Gastrocnemius medialis (tissue), 4 donors: Measurements from ENCODE around the gene KIF22.

Source experiments
- CTCF ChIP-seq, 5 experiments: fragments of 450-650 bp in 3 of 5; fragments of 200-600 bp in 2 of 5; sonication (generic) in 2 of 5; IDR thresholded peaks in 4 of 5; conservative IDR thresholded peaks in 1 of 5; 1 replicate in 4 of 5; 2 replicates in 1 of 5; pipeline ENCODE4 v1.5.1; 2016 to 2019; ENCODE audit warnings: antibody characterized with exemption in 5 of 5, mild to moderate bottlenecking in 3 of 5, moderate library complexity in 3 of 5
- POLR2A ChIP-seq, 2 donors: fragments of 450-650 bp; IDR thresholded peaks; one replicate each; pipeline ENCODE4 v1.6.1; 2017; ENCODE audit warnings: antibody characterized with exemption in 2 of 2, mild to moderate bottlenecking in 2 of 2, moderate library complexity in 2 of 2

- TF ChIP-seq CTCF (IDR thresholded peaks at IDR 0.05 in 4 of 5, conservative IDR thresholded peaks at IDR 0.05 in 1 of 5) (no peak), POLR2A (IDR thresholded peaks at IDR 0.05) (no peak)
Measured at GRCh38 chr16:29743475-29743826, 47.1 kb upstream of the KIF22 start.
